Measurements from ENCODE around the gene UBE2O. TPM values are rescaled to one million over a fixed set of nuclear protein-coding genes. Genes with fewer than 3 reads are reported as not detected.

Gene UBE2O
- total and polyA plus RNA-seq, 3 experiments from 2014 or later, result 14.9 to 35.0 (median 33.6) TPM

DNA sequence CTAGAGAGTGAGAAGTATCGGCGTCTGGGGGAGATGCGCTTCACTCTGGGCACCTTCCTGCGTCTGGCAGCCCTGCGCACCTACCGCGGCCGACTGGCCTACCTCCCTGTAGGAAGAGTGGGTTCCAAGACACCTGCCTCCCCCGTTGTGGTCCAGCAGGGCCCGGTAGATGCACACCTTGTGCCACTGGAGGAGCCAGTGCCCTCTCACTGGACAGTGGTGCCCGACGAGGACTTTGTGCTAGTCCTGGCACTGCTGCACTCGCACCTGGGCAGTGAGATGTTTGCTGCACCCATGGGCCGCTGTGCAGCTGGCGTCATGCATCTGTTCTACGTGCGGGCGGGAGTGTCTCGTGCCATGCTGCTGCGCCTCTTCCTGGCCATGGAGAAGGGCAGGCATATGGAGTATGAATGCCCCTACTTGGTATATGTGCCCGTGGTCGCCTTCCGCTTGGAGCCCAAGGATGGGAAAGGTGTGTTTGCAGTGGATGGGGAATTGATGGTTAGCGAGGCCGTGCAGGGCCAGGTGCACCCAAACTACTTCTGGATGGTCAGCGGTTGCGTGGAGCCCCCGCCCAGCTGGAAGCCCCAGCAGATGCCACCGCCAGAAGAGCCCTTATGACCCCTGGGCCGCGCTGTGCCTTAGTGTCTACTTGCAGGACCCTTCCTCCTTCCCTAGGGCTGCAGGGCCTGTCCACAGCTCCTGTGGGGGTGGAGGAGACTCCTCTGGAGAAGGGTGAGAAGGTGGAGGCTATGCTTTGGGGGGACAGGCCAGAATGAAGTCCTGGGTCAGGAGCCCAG is 65.8 kb downstream of the UBE2O start:
- Histone ChIP-seq H3K36me3 (ENCODE audit: insufficient read depth, low read length) (no peaks in the 10 kb centered on the region), H3K27ac (ENCODE audit: low read depth, low read length) (no peak overlapping the region), H3K4me1 (ENCODE audit: insufficient read depth, low read length) (peaks cover 19% of the 10 kb centered on the region), H3K9me3 (ENCODE audit: low read length) (no peaks in the 10 kb centered on the region), H3K4me3 (ENCODE audit: low read length) (no peak overlapping the region), H3K27me3 (ENCODE audit: insufficient read depth, low read length, poor library complexity, severe bottlenecking) (no peaks in the 10 kb centered on the region)
- peaks cover 3 to 22% (median 6%) of the 10 kb centered on the region in 3 donors for H3K4me1 Mint-ChIP-seq
- POLR2A ChIA-PET, result interaction anchor here (1.0 to 3.1 kb wide), 2 partner anchors 34 to 115 kb away, joined by 3 to 27 read pairs; partner anchors contain the start of gene PRPSAP1
- H3K27ac Mint-ChIP-seq, result peak overlapping the region in 2 of 8 donors; percentile 12 to 52
- no peaks in the 10 kb centered on the region for H3K27me3 Mint-ChIP-seq
- CTCF ChIA-PET, result interaction anchor here (1.0 to 10.9 kb wide), 8 partner anchors 9 to 266 kb away, joined by 3 to 110 read pairs (median 12); partner anchors contain the start of gene PRPSAP1
- H3K4me3 Mint-ChIP-seq, result peak overlapping the region in 4 of 7 donors; percentile 24 to 90 (median 49)
- no peaks in the 10 kb centered on the region for H3K9me3 Mint-ChIP-seq
- H3K36me3 Mint-ChIP-seq, result peaks cover 0 to 21% (median 0%) of the 10 kb centered on the region in 3 donors
- DNase-seq, result no peak

GRCh38 chr17:76385892-76386786 is 66.8 kb downstream of the UBE2O start:
- H3K27ac Mint-ChIP-seq, result peak overlapping the region in 2 of 8 donors; percentile 52
- no peaks in the 10 kb centered on the region for H3K27me3 Mint-ChIP-seq
- H3K9me3 Mint-ChIP-seq, result no peaks in the 10 kb centered on the region
- H3K27ac ChIP-seq (ENCODE audit: low read depth, low read length), result no peak overlapping the region
- no peaks in the 10 kb centered on the region for H3K9me3 ChIP-seq (ENCODE audit: low read length)
- ChIA-PET CTCF (interaction anchor here (0.6 to 10.9 kb wide), 24 partner anchors 10 to 398 kb away, joined by 3 to 110 read pairs (median 4); partner anchors contain the start of genes PRPSAP1, QRICH2 and UBE2O), POLR2A (interaction anchor here (1.0 to 3.1 kb wide), 2 partner anchors 33 to 116 kb away, joined by 3 to 27 read pairs; partner anchors contain the start of gene PRPSAP1)
- no peaks in the 10 kb centered on the region for H3K36me3 ChIP-seq (ENCODE audit: insufficient read depth, low read length)
- peak; percentile 71 to 86 (median 76) for DNase-seq
- no peaks in the 10 kb centered on the region for H3K27me3 ChIP-seq (ENCODE audit: insufficient read depth, low read length, poor library complexity, severe bottlenecking)
- H3K4me3 Mint-ChIP-seq, result peak overlapping the region; percentile 61 to 90 (median 76)
- peaks cover 3 to 22% (median 6%) of the 10 kb centered on the region in 3 donors for H3K4me1 Mint-ChIP-seq
- H3K36me3 Mint-ChIP-seq, result peaks cover 0 to 12% (median 0%) of the 10 kb centered on the region in 3 donors
- peaks cover 19% of the 10 kb centered on the region for H3K4me1 ChIP-seq (ENCODE audit: insufficient read depth, low read length)
- peak overlapping the region; percentile 59 for H3K4me3 ChIP-seq (ENCODE audit: low read length)

DNA sequence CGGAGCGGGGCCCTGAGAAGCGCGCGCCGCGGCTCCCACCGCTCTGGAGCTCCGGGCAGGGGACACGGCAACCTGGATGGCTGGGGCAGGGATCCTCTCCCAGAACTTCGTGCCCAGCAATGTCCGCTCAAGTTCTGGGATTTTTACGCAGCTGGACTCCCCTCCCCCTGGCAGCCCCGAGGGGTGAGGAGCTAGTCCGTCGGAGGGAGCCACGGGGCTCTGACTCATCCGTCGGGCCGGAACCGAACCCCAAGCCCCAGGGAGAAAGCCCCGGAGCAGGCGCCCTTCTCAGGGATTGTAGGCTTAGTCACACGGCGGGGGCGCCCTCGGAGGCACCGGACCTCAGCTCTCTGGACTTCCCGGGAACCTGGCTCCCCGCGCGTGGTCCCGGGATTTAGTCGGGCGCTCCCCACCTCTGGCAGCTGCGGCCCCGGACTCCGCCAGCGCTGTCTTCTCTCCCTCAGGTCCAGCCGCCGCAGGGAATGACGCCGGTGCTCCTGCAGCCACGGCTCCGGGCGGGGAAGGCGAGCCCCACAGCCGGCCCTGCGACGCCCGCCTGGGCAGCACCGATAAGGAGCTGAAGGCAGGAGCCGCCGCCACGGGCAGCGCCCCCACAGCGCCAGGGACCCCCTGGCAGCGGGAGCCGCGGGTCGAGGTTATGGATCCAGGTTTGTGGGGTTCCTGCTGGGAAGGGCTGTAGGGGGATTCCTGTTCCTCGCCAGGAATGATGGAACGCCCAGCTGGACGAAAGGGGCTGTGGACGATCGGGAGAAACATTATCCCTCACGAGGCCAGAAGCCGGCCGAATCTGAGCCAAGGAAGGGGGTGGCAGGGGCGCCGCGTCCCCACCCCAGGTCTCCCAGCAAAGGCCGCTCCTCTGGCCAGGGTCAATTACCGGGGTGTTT is 67.7 kb downstream of the UBE2O start:
- peaks cover 19% of the 10 kb centered on the region for H3K4me1 ChIP-seq (ENCODE audit: insufficient read depth, low read length)
- H3K4me3 ChIP-seq (ENCODE audit: low read length), result peak overlapping the region; percentile 59
- Mint-ChIP-seq H3K36me3 (peaks cover 0 to 6% (median 0%) of the 10 kb centered on the region in 3 donors), H3K4me3 (peak overlapping the region; percentile 61 to 90 (median 76)), H3K27ac (peak overlapping the region in 2 of 8 donors; percentile 52 to 65), H3K27me3 (no peaks in the 10 kb centered on the region), H3K4me1 (peaks cover 3 to 22% (median 6%) of the 10 kb centered on the region in 3 donors), H3K9me3 (no peaks in the 10 kb centered on the region)
- no peak overlapping the region for H3K27ac ChIP-seq (ENCODE audit: low read depth, low read length)
- no peaks in the 10 kb centered on the region for H3K9me3 ChIP-seq (ENCODE audit: low read length)
- no peaks in the 10 kb centered on the region for H3K36me3 ChIP-seq (ENCODE audit: insufficient read depth, low read length)
- no peaks in the 10 kb centered on the region for H3K27me3 ChIP-seq (ENCODE audit: insufficient read depth, low read length, poor library complexity, severe bottlenecking)
- peak in 2 of 5 donors; percentile 38 to 49 for DNase-seq
- ChIA-PET POLR2A (interaction anchor here (0.5 to 3.1 kb wide), 3 partner anchors 32 to 291 kb away, joined by 3 to 27 read pairs (median 4); partner anchors contain the start of gene PRPSAP1), CTCF (interaction anchor here (0.8 to 10.9 kb wide), 30 partner anchors 9 to 371 kb away, joined by 3 to 110 read pairs (median 4); partner anchors contain the start of genes PRPSAP1, QRICH2 and UBE2O)

GRCh38 chr17:76384222-76384986 is 68.5 kb downstream of the UBE2O start, which contains the start of gene SPHK1:
TSS of gene SPHK1 (plus strand) at chr17:76384609. CDS start at chr17:76385645, 1,036 bp downstream.
- POLR2A ChIA-PET, result interaction anchor here (0.5 to 3.1 kb wide), 4 partner anchors 31 to 290 kb away, joined by 3 to 27 read pairs (median 4); partner anchors contain the start of gene PRPSAP1
- Histone ChIP-seq H3K9me3 (ENCODE audit: low read length) (no peaks in the 10 kb centered on the region), H3K4me3 (ENCODE audit: low read length) (peak within 1 kb of the TSS; percentile 59), H3K36me3 (ENCODE audit: insufficient read depth, low read length) (no peaks in the 10 kb centered on the region), H3K4me1 (ENCODE audit: insufficient read depth, low read length) (peaks cover 19% of the 10 kb centered on the region), H3K27ac (ENCODE audit: low read depth, low read length) (peak within 1 kb of the TSS; percentile 45), H3K27me3 (ENCODE audit: insufficient read depth, low read length, poor library complexity, severe bottlenecking) (no peaks in the 10 kb centered on the region)
- Mint-ChIP-seq H3K4me1 (peaks cover 3 to 22% (median 6%) of the 10 kb centered on the region in 3 donors), H3K27ac (peak within 1 kb of the TSS; percentile 44 to 91 (median 70)), H3K4me3 (peak within 1 kb of the TSS; percentile 81 to 96 (median 90)), H3K36me3 (peaks cover 0 to 3% (median 0%) of the 10 kb centered on the region in 3 donors), H3K9me3 (no peaks in the 10 kb centered on the region), H3K27me3 (no peaks in the 10 kb centered on the region)
- CTCF ChIA-PET, result interaction anchor here (0.9 to 10.9 kb wide), 24 partner anchors 9 to 264 kb away, joined by 3 to 110 read pairs (median 4); partner anchors contain the start of genes PRPSAP1 and UBE2O
- peak; percentile 37 to 63 (median 48) for DNase-seq

DNA sequence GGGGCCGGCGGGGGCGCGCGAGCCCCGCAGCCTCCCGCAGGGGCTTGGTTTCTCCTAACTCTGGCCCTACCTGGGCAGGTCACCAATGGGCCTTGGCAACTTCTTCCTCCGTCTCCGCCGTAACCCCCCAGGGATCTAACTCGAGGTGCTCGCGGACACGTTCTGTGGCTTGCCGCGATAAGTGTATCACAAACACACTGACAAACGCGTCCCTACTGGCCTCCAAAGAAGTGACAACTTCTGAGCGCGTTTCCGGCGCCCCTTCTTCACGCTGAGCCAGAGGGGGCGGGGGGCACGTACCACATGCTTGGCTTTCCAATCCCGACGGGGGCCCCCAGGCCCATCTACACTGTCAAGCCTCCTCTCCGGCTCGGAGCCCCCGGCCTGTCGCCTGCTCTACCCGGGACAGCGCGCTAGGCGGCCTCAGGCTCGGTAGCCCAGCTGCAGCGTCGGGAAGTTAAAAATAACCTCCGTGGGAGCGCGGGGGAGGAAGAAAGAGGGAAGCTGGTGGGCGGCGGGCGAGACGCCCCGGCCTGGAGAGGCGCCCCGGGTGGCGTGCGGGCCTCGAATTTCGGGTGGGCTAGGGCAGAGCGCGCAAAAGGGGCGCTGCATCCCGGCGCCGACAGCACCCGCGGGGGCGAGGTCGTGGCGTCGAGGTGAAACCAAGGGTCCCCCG is 69.3 kb downstream of the UBE2O start:
- Histone ChIP-seq H3K27me3 (ENCODE audit: insufficient read depth, low read length, poor library complexity, severe bottlenecking) (no peaks in the 10 kb centered on the region), H3K27ac (ENCODE audit: low read depth, low read length) (peak overlapping the region; percentile 45), H3K4me3 (ENCODE audit: low read length) (peak overlapping the region; percentile 51), H3K9me3 (ENCODE audit: low read length) (no peaks in the 10 kb centered on the region), H3K4me1 (ENCODE audit: insufficient read depth, low read length) (peaks cover 19% of the 10 kb centered on the region), H3K36me3 (ENCODE audit: insufficient read depth, low read length) (no peaks in the 10 kb centered on the region)
- Mint-ChIP-seq H3K4me1 (peaks cover 3 to 22% (median 6%) of the 10 kb centered on the region in 3 donors), H3K9me3 (no peaks in the 10 kb centered on the region), H3K27ac (peak overlapping the region in 7 of 8 donors; percentile 44 to 91 (median 75)), H3K27me3 (no peaks in the 10 kb centered on the region), H3K4me3 (peak overlapping the region; percentile 81 to 96 (median 90)), H3K36me3 (peaks cover 0 to 3% (median 0%) of the 10 kb centered on the region in 3 donors)
- DNase-seq, result peak; percentile 20 to 71 (median 40)
- ChIA-PET CTCF (interaction anchor here (1.0 to 10.9 kb wide), 5 partner anchors 12 to 30 kb away, joined by 3 to 110 read pairs (median 13); partner anchors contain the start of gene PRPSAP1), POLR2A (interaction anchor here (0.6 to 3.1 kb wide), 6 partner anchors 12 to 146 kb away, joined by 3 to 27 read pairs (median 6); partner anchors contain the start of gene PRPSAP1)

All from CD8-positive, alpha-beta memory T cell (primary cell).